Adrenal gland (tissue), 5 donors: ENCODE results near the gene LILRA6.

Experiments used
- CTCF ChIP-seq, 6 experiments: fragments of 450-650 bp in 4 of 6; fragments of 200-600 bp in 2 of 6; sonication (generic) in 1 of 6; IDR thresholded peaks; 1 replicate in 5 of 6; 2 replicates in 1 of 6; pipeline versions ENCODE4 v1.5.1 to v1.8.0; 2016 to 2021; ENCODE audit warnings: antibody characterized with exemption in 6 of 6, mild to moderate bottlenecking in 2 of 6, moderate library complexity in 1 of 6
- POLR2A ChIP-seq, 2 donors: fragments of 450-650 bp; IDR thresholded peaks; one replicate each; pipeline ENCODE4 v1.6.1; 2017; ENCODE audit warnings: antibody characterized with exemption in 2 of 2, mild to moderate bottlenecking in 2 of 2, moderate library complexity in 1 of 2
- donor health status: DM: no; HTN: no; CAD: no.

- TF ChIP-seq POLR2A (IDR thresholded peaks at IDR 0.05), result no peak
- no peak for TF ChIP-seq CTCF (IDR thresholded peaks at IDR 0.05)
Measured at GRCh38 chr19:54271106-54271505, 28.5 kb upstream of the LILRA6 start.
